Measurements from ENCODE around the gene PRKG2. TPM values are rescaled to one million over a fixed set of nuclear protein-coding genes. Genes with fewer than 3 reads are reported as not detected.

PRKG2 gene
- total RNA-seq, 1 experiment from 2014 or later: 0.06 TPM

GRCh38 chr4:81096566-81096965 lies 118.5 kb downstream of the PRKG2 start:
- no peak for DNase-seq (ENCODE audit: low read depth)

GRCh38 chr4:81095389-81095788 lies 119.6 kb downstream of the PRKG2 start:
- no peak for DNase-seq (ENCODE audit: low read depth)

DNA sequence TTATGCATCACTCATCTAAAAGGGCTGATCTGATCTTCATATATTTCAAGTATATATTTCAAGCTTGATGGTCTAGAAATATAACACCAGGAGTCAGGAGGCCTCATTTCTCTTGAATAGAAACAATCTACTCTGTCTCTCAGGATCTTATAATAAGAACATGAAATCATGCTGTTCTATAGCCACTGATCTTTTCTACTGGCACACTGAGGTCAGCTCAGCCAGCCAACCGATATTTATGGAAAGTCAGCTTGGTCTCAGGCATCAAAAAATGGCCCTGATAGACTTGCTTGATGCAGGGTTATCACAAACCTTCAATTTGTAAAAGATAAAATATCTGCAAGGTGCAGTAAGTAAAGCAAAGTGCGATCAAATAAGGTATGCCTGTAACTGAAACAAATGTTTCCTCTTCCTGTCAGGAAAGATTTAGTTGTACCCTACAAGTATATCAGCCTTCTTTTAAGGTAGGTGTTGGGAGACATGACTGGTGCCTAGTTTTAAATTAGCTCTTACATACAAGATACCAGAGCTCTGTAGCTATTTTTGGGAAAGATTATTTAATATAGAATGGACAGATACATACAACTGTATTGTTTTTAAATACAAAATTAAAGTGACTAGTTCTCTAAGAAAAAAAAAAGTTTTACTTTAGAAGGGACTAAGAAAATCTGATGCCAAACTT lies 121.2 kb downstream of the PRKG2 start:
- no peak for DNase-seq (ENCODE audit: low read depth)

- no peak for DNase-seq (ENCODE audit: low read depth)
Measured at GRCh38 chr4:81085979-81086378, 129.0 kb downstream of the PRKG2 start.

DNA sequence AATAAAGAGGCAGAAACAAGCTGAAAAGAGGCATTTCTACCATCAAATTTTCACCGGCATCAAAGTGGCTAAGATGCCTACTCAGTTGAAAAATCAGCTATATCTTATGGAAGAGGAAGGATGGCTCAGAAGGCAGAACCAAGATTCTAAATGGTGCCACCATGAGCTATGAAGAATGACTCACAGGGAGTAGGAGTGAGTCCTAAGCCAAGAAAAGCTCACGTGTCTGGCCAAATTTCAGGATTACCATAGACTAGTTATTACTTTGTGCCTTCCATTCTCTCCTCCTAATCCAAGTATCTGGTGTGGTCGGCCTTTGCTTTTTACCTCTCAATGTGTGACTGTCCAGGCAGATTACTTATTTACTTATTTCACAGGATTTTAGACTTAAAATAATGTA lies 129.7 kb downstream of the PRKG2 start:
- DNase-seq (ENCODE audit: low read depth): no peak

DNA sequence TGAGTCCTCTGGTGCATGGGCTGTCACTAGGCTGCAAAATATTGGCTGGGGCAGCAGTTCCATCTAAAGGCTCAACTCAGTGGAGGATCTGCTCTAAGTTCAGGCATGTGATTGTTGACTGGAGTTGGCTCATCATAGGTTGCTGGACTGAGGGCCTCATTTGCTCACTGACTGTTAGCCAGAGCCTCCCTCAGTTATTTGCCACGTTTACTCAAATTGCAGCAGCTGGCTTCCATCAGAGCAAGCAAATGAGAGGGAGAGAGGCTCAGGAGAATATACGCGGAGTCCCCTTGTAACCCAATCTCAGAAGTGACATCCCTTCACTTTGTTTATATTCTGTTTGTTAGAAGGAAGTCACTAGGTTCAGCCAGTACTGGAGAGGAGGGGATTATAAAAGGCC lies 130.4 kb downstream of the PRKG2 start:
- DNase-seq (ENCODE audit: low read depth): no peak

GRCh38 chr4:81084029-81084428 lies 131.0 kb downstream of the PRKG2 start:
- DNase-seq (ENCODE audit: low read depth): peak; percentile 49

DNA sequence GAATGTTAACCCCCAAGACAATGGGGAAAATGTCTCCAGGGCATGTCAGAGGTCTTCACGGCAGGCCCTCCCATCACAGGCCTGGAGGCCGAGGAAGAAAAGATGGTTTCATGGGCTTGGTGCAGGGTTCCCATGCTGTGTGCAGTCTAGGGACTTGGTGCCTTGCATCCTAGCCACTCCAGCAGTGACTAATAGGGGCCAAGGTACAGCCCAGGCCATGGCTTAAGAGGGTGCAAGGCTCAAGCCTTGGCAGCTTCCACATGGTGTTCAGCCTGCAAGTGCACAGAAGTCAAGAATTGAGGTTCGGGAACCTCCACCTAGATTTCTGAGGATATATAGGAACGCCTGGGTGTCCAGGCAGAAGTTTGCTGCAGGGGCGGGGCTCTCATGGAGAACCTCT lies 133.9 kb downstream of the PRKG2 start:
- DNase-seq (ENCODE audit: low read depth): no peak

- no peak for DNase-seq (ENCODE audit: low read depth)
Measured at GRCh38 chr4:81071013-81071412, 144.0 kb downstream of the PRKG2 start.

DNA sequence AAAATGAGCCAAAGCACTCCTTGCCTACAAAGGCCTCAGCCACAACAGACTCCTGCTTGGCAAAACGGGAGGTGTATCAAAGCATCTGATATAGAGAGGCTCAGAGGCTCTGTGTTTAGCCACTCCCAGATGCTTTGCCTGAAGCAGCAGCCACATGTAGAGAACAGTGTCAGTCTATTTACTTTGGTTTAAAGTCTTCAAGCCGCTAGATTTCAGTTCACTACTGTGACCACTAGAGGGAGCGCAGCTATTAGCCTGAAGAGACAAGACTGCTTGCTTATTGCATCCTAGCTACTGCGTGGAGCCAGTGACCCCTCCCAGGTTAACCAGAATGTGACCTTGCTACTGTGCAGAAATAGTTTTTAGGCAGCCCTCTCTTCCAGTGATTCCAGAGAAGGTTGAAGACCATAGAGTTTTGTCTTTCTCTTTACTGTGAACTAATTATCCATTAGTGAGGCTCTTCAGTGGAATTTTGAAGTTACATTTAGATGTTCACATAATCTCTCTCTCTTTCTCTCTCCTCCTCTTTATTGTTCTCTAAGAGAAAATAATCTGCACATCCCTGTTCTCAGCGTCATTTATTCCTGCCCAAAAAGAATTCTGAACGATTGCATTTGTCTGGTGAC lies 145.2 kb downstream of the PRKG2 start:
- peak; percentile 83 for DNase-seq (ENCODE audit: low read depth)

DNA sequence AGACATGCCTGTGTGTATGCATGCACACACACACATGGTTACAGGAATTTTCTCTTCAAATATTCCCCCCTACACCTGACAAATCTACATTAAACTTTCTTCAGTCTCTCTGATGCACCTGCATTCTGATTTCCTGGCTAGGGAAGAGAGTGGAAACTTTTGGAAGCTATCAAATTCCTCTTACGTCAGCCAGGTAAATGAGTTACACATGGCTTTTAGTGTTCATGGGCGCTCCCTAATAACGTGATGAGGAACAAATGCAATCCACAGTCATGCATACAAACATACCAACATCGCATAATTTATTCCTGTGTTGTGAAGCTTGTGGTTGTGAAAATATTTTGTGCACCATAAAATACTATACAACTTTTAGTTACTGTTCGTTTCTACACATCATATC lies 149.6 kb downstream of the PRKG2 start:
- DNase-seq (ENCODE audit: low read depth): no peak

GRCh38 chr4:81062001-81062400 lies 153.0 kb downstream of the PRKG2 start:
- no peak for DNase-seq (ENCODE audit: low read depth)

DNA sequence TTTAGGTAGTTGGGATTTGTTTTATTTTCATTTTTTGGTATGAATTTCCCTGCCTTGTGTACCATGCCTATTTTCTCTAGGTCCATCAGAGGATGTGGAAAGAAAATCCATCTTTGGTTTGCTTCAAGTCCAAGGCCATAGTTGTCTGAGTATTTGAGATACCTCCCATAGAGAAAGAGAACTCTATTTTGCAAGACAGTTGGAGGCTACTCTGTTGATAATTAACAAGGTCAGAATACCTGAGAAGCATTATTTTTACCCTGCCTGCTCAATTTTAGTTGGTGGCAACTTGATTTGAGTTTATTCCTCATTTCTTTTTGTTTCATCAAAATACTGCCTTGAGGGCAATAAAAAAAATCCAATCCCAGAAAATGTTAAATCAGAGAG lies 153.7 kb downstream of the PRKG2 start:
- no peak for DNase-seq (ENCODE audit: low read depth)

- no peak for DNase-seq (ENCODE audit: low read depth)
Measured at GRCh38 chr4:81060587-81061343, 154.3 kb downstream of the PRKG2 start.

GRCh38 chr4:81058621-81059020 lies 156.4 kb downstream of the PRKG2 start:
- no peak for DNase-seq (ENCODE audit: low read depth)

GRCh38 chr4:81052119-81053068 lies 162.6 kb downstream of the PRKG2 start:
- DNase-seq (ENCODE audit: low read depth): peak; percentile 69

- no peak for DNase-seq (ENCODE audit: low read depth)
Measured at GRCh38 chr4:81049907-81050306, 165.1 kb downstream of the PRKG2 start.

GRCh38 chr4:81049330-81049729 lies 165.7 kb downstream of the PRKG2 start:
- DNase-seq (ENCODE audit: low read depth): no peak

DNA sequence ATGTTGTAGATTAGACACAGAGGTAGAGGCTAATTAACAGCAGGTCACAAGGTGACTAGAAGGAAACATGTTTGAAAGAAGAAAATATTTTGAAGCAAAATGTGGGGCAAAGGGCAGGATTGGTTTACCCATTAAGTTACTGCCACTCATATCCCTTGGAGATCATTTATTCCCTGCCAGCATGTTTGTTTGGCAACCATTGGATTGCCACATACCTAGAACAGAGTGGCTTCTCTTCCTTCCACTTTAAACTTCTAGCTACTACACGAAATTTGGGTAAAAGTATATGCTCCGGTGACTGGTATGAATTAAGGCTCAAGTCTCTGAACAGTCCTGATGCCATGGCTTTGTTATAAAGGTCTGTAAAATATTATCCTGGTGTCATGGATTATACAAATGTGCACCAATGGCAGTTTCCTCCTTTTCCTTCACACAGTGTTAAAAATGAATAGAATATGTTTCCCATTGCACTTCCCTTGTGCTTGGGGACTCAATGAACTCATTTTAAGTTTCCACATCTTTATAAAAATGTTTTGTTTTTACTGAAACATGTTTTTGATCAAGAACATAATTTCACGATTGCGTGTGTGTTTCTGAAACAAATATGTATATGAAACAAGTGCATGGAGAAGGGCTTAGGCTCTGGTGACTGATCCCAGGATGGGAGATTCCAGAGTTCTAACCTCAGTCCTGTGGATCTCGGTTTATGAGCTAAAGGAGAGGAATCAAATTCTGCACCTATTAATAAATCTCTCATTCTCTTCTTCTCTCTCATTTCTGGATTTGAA lies 172.2 kb downstream of the PRKG2 start:
- DNase-seq (ENCODE audit: low read depth): no peak

DNA sequence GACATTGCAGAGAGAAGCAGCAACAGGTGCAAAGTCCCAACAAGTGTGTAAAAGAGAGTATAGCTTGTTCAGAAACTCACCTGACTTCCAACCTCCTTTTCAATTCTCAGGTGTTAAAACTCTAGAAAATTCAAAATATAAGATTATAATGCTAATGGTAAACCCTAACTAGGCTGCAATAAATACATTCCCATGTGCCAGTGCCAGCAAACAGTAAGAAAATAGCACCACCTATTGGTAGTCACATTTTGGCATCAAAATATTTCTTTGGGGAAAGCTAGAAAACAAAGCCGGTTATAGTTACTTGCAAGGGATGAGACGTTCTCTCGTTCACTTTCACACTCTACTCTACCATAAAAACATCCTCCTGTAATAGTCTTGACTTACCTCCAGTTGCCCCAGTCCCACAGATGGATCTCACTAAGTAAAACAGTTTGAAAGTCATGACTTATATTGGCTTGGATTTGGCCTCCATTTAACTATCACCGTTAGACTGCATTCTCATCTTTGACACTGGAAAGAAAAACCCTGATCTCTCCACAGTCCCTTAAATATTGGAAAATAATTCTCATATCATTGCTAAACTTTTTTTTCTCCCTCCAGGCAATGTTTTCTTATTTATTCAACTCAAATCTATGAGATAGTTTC lies 174.9 kb downstream of the PRKG2 start:
- DNase-seq (ENCODE audit: low read depth): peak; percentile 46
